ENCODE results near the gene MOB1A.
A peak's percentile ranks its signal among the peaks of the same experiment; 100 is the strongest.

Gene MOB1A

GRCh38 chr2:74178211-74179062, at the start of gene MOB1A:
MOB1A (minus strand) TSS chr2:74178879; CDS start chr2:74178674, 205 bp downstream.
- peak within 1 kb of the TSS; percentile 82 for H3K4me3 ChIP-seq (ENCODE audit: low read depth, low read length)
- DNase-seq (ENCODE audit: low read depth, low spot score), result peak; percentile 98
- in situ Hi-C loops (cut with HindIII; ENCODE audit: low sequenced_read_pairs), result no loop called here
- TF ChIP-seq CTCF (IDR thresholded peaks at IDR 0.05; ENCODE audit: low read depth, low read length), result no peak

GRCh38 chr2:74227646-74228045, 49.0 kb upstream of the MOB1A start:
- TF ChIP-seq CTCF (IDR thresholded peaks at IDR 0.05; ENCODE audit: low read depth, low read length), result no peak
- no peak overlapping the region for H3K4me3 ChIP-seq (ENCODE audit: low read depth, low read length)
- DNase-seq (ENCODE audit: low read depth, low spot score), result no peak
- in situ Hi-C loops (cut with HindIII; ENCODE audit: low sequenced_read_pairs), result no loop called here

- no peak for DNase-seq (ENCODE audit: low read depth, low spot score)
- H3K4me3 ChIP-seq (ENCODE audit: low read depth, low read length), result no peak overlapping the region
- in situ Hi-C loops (cut with HindIII; ENCODE audit: low sequenced_read_pairs), result no loop called here
- no peak for TF ChIP-seq CTCF (IDR thresholded peaks at IDR 0.05; ENCODE audit: low read depth, low read length)
Observed at GRCh38 chr2:74226648-74227213, 48.1 kb upstream of the MOB1A start.

- no peak overlapping the region for H3K4me3 ChIP-seq (ENCODE audit: low read depth, low read length)
- in situ Hi-C loops (cut with HindIII; ENCODE audit: low sequenced_read_pairs), result no loop called here
- no peak for DNase-seq (ENCODE audit: low read depth, low spot score)
- no peak for TF ChIP-seq CTCF (IDR thresholded peaks at IDR 0.05; ENCODE audit: low read depth, low read length)
Observed at GRCh38 chr2:74225698-74226459, 47.2 kb upstream of the MOB1A start.

GRCh38 chr2:74223941-74224770, 45.5 kb upstream of the MOB1A start:
- no peak for TF ChIP-seq CTCF (IDR thresholded peaks at IDR 0.05; ENCODE audit: low read depth, low read length)
- in situ Hi-C loops (cut with HindIII; ENCODE audit: low sequenced_read_pairs), result no loop called here
- H3K4me3 ChIP-seq (ENCODE audit: low read depth, low read length), result no peak overlapping the region
- DNase-seq (ENCODE audit: low read depth, low spot score), result no peak

- H3K4me3 ChIP-seq (ENCODE audit: low read depth, low read length), result no peak overlapping the region
- DNase-seq (ENCODE audit: low read depth, low spot score), result no peak
- in situ Hi-C loops (cut with HindIII; ENCODE audit: low sequenced_read_pairs), result no loop called here
- TF ChIP-seq CTCF (IDR thresholded peaks at IDR 0.05; ENCODE audit: low read depth, low read length), result no peak
Observed at GRCh38 chr2:74222300-74222650, 43.6 kb upstream of the MOB1A start.
